AG04449 (cell line): ENCODE data around the gene ADAP1.

ENCODE experiments used
- CTCF ChIA-PET: fragments of 350-600 bp; formaldehyde crosslinking; extraction: SDS; loops from one replicate; lab custom pipeline; 2021; ENCODE audit warnings: antibody characterized with exemption; lab: Yijun Ruan, JAX
- POLR2A ChIA-PET: fragments of 400-600, 350-600 bp; formaldehyde crosslinking; extraction: SDS; loops from one replicate; lab custom pipeline; 2020; ENCODE audit warnings: antibody characterized with exemption, inconsistent platforms; lab: Yijun Ruan, JAX
- DNase-seq: peaks from one replicate; pipeline ENCODE4 v3.0.0-alpha.2; 2010; ENCODE audit warnings: low read depth, low spot score
- H3K4me3 ChIP-seq: 2 replicates; pipeline ENCODE4 v1.5.1; 2011; ENCODE audit warnings: low read depth, mild to moderate bottlenecking, control low read depth, low read length
- CTCF ChIP-seq: IDR thresholded peaks from one replicate; pipeline ENCODE4 v1.5.1; 2011; ENCODE audit warnings: mild to moderate bottlenecking, moderate library complexity, low read length, control low read depth, inconsistent platforms; ENCODE audit not compliant: insufficient read depth; ENCODE audit errors: missing control alignments

Gene ADAP1

DNA sequence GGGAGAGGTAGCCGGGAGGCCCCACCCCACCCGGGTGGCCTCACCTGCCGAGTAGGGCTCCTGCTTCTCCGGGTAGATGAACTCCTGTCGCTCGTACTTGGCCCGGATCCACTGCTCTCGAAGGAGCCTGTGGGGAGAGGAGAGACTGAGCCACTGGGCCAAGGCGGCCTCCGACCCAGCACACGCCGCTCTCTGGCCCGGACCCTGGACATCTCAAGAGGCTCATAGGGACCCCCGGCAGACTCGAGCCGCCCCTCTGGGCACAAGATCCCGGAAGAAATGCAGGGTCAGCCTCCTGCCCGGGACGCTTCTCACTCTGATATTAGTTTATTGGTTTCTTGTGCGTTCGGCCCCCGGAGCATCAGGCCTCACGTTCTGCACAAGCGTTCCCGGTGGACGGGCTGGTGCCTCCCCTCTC lies 34.5 kb downstream of the ADAP1 start:
- no peak for DNase-seq
- POLR2A ChIA-PET = no interaction called here
- TF ChIP-seq CTCF = no peak
- CTCF ChIA-PET = no interaction called here
- no peak overlapping the region for H3K4me3 ChIP-seq

GRCh38 chr7:919114-919442 lies 35.4 kb downstream of the ADAP1 start:
- no peak overlapping the region for H3K4me3 ChIP-seq
- ChIA-PET POLR2A (no interaction called here), CTCF (no interaction called here)
- TF ChIP-seq CTCF = no peak
- no peak for DNase-seq

DNA sequence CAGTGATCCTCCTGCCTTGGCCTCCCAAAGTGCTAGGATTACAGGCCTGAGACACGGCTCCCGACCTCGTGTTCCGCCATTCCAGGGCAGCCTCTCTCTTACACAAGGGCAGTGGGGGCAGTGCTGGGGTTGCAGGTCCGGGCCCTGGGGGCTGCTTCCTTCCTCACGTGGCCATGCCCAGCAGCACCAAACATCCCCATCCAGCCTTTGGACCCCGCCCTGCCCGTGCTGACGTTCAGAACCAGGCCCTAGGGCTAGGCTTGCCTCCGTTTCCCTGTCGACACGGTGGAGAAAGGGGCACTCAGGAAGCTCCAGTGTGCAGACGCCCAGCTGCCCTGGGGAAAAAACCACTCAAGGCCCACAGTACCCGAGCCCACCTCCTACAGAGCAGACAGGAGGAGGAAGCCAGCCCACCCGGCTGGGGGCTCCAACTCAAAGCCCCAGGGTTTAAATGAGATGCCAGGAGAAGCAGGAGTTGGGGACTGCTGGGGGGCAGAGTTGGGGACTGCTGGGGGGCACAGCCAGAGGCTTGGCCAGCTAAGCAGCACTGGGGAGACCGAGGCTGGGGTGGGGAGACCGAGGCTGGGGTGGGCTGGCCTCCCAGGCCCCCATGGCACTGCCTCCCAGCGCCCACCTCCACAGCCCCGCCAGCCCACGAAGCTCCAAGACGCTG lies 35.9 kb downstream of the ADAP1 start:
- POLR2A ChIA-PET = no interaction called here
- DNase-seq = no peak
- CTCF ChIA-PET = interaction anchor here (1.2 kb wide), 1 partner anchor 11 kb away, joined by 4 read pairs; no protein-coding TSS in a partner anchor
- TF ChIP-seq CTCF = no peak
- no peak overlapping the region for H3K4me3 ChIP-seq

- no peak overlapping the region for H3K4me3 ChIP-seq
- no peak for TF ChIP-seq CTCF
- ChIA-PET POLR2A (no interaction called here), CTCF (interaction anchor here (1.2 kb wide), 1 partner anchor 11 kb away, joined by 4 read pairs; no protein-coding TSS in a partner anchor)
- no peak for DNase-seq
These were observed 36.4 kb downstream of the ADAP1 start for GRCh38 chr7:918118-918425.

DNA sequence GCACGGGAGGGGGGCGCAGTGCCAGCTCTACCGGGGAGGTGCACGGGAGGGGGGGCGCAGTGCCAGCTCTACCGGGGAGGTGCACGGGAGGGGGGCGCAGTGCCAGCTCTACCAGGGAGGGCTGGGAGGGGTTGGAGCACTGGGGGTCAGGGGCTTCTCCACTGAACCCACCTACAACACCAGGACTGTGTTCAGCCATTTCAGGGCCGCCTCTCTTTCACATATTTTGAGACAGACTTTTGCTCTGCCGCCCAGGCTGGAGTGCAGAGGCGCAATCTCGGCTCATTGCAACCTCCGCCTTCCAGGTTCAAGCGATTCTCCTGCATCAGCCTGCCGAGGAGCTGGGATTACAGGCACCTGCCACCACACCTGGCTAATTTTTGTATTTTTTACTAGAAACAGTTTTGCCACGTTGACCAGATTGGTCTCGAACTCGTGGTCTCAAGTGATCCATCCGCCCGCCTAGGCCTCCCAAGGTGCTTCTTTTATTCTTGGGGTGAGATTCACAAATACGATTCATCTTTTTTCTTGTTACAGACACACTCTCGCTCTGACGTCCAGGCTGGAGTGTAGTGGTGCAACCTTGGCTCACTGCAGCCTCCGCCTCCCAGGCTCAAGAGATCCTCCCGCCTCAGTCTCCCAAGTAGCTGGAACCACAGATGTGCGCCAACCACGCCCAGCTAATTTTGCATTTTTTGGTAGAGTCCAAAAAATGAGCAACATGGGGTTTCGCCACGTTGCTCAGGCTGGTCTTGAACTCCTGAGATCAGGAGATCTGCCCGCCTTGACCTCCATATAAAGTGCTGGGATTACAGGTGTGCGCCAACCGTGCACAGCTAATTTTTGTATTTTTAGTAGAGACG lies 37.0 kb downstream of the ADAP1 start:
- CTCF ChIA-PET = interaction anchor here (1.2 kb wide), 1 partner anchor 10 kb away, joined by 4 read pairs; no protein-coding TSS in a partner anchor
- POLR2A ChIA-PET = no interaction called here
- no peak overlapping the region for H3K4me3 ChIP-seq
- no peak for TF ChIP-seq CTCF
- no peak for DNase-seq

- no peak overlapping the region for H3K4me3 ChIP-seq
- POLR2A ChIA-PET = no interaction called here
- TF ChIP-seq CTCF = no peak
- CTCF ChIA-PET = no interaction called here
- DNase-seq = no peak
These were observed 38.1 kb downstream of the ADAP1 start for GRCh38 chr7:916291-916941.
